Putamen (tissue), 1 donor: ENCODE results near the gene ARHGAP6.

Experiments
- DNase-seq: peaks from one replicate; pipeline ENCODE4 v3.0.0-alpha.2; 2016; ENCODE audit warnings: low spot score

The ARHGAP6 gene

GRCh38 chrX:11665168-11666111 lies at the start of gene ARHGAP6:
TSS of gene ARHGAP6 (minus strand) at chrX:11665920. CDS start at chrX:11664828, 1,092 bp downstream.
- no peak for DNase-seq

- no peak for DNase-seq
These were observed 39.2 kb upstream of the ARHGAP6 start for GRCh38 chrX:11704725-11705495.

- no peak for DNase-seq
These were observed 38.1 kb upstream of the ARHGAP6 start for GRCh38 chrX:11703855-11704254.

GRCh38 chrX:11702965-11703631 lies 37.4 kb upstream of the ARHGAP6 start:
- no peak for DNase-seq

- DNase-seq = no peak
These were observed 36.7 kb upstream of the ARHGAP6 start for GRCh38 chrX:11702420-11702819.

- no peak for DNase-seq
These were observed 33.0 kb upstream of the ARHGAP6 start for GRCh38 chrX:11698702-11699101.

GRCh38 chrX:11688201-11688600 lies 22.5 kb upstream of the ARHGAP6 start:
- DNase-seq = no peak

- DNase-seq = no peak
These were observed 21.4 kb upstream of the ARHGAP6 start for GRCh38 chrX:11687157-11687556.

GRCh38 chrX:11683057-11683456 lies 17.3 kb upstream of the ARHGAP6 start:
- no peak for DNase-seq

GRCh38 chrX:11678158-11678557 lies 12.4 kb upstream of the ARHGAP6 start:
- no peak for DNase-seq

- DNase-seq = no peak
These were observed 6.5 kb upstream of the ARHGAP6 start for GRCh38 chrX:11672213-11672612.

- DNase-seq = no peak
These were observed 4.6 kb upstream of the ARHGAP6 start for GRCh38 chrX:11670316-11670715.

GRCh38 chrX:11666952-11667685 lies 1.4 kb upstream of the ARHGAP6 start:
- DNase-seq = no peak

- DNase-seq = no peak
These were observed 444 bp upstream of the ARHGAP6 start for GRCh38 chrX:11666164-11666563.

- DNase-seq = no peak
These were observed 1.2 kb downstream of the ARHGAP6 start for GRCh38 chrX:11664211-11665167.

- no peak for DNase-seq
These were observed 1.9 kb downstream of the ARHGAP6 start for GRCh38 chrX:11663875-11664210.

- DNase-seq = no peak
These were observed 10.3 kb downstream of the ARHGAP6 start for GRCh38 chrX:11655282-11656015.

GRCh38 chrX:11648705-11649519 lies 16.8 kb downstream of the ARHGAP6 start:
- no peak for DNase-seq

- DNase-seq = no peak
These were observed 18.6 kb downstream of the ARHGAP6 start for GRCh38 chrX:11647138-11647537.
